Measurements from ENCODE around the gene MXRA7. TPM values are rescaled to one million over a fixed set of nuclear protein-coding genes. Genes with fewer than 3 reads are reported as not detected.

Gene MXRA7
- total and polyA plus RNA-seq, 2 donors (not counting 3 experiments of a cell fraction or from before 2014, with no cell fraction given), result 49.5 to 95.8 TPM

DNA sequence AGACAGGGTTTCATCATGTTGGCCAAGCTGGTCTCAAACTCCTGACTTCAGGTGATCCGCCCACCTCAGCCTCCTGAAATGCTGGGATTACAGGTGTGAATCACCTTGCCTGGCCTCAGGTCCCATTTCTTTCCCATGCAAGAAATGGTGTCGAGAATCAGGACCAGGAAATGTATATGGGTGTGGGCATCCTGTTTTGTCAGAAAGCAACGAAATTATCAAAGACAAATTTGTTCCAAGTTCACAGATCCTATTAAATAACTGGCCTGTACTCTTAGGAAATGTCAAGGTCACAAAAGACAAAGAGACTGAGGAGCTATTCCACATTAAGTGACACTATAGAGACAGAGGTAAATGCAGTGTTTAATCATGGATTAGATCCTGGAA is 50.1 kb downstream of the MXRA7 start:
- BruUV-seq (replicated peaks), result no TSS peak
- Histone ChIP-seq H3K4me2 (ENCODE audit: insufficient read depth, low read length) (no peak overlapping the region), H3K4me3 (replicated peaks in 1 of 3; ENCODE audit: insufficient read depth in 1 of 3, low read depth in 1 of 3, low read length in 3 of 3) (no peak overlapping the region), H3K9ac (replicated peaks; ENCODE audit: extremely low read depth, insufficient read depth, low read length) (no peak overlapping the region), H3K27me3 (ENCODE audit: control insufficient read depth in 2 of 2, insufficient read depth in 2 of 2, low read length in 2 of 2) (peaks cover 5% of the 10 kb centered on the region in 2 experiments), H3K27ac (ENCODE audit: insufficient read depth, low read depth, low read length) (no peak overlapping the region), H3K9me1 (replicated peaks; ENCODE audit: control insufficient read depth, extremely low read depth, insufficient read depth, low read length) (no peaks in the 10 kb centered on the region), H3K9me3 (replicated peaks; ENCODE audit: control insufficient read depth, insufficient read depth, low read length) (no peaks in the 10 kb centered on the region), H3K36me3 (ENCODE audit: control insufficient read depth in 2 of 2, extremely low read depth in 1 of 2, insufficient read depth in 2 of 2, low read length in 2 of 2) (no peaks in the 10 kb centered on the region), H2AFZ (ENCODE audit: low read depth, low read length) (no peak overlapping the region), H3K4me1 (ENCODE audit: control insufficient read depth, extremely low read depth, insufficient read depth, low read length) (no peaks in the 10 kb centered on the region), H3K79me2 (ENCODE audit: control insufficient read depth, insufficient read depth, low read length) (no peaks in the 10 kb centered on the region), H4K20me1 (replicated peaks; ENCODE audit: control insufficient read depth, extremely low read depth, insufficient read depth, low read length) (no peaks in the 10 kb centered on the region)
- ChIA-PET POLR2A (no interaction called here), CTCF (no interaction called here)
- intact Hi-C loops (cut with micrococcal nuclease), result no loop called here
- FAIRE-seq, result no peak
- dilution Hi-C loops (cut with MboI; ENCODE audit: extremely low pct_ligation_motif_present, low sequenced_read_pairs), result no loop called here
- no peak for DNase-seq (ENCODE audit: low read depth, low spot score)
- TF ChIP-seq POLR2A (IDR thresholded peaks at IDR 0.05; ENCODE audit: low read depth, low read length) (no peak), MYC (IDR thresholded peaks at IDR 0.05; ENCODE audit: low read depth, low read length) (no peak), GATA2 (IDR thresholded peaks at IDR 0.05; ENCODE audit: insufficient read depth, insufficient read length, low read depth, low read length) (no peak), JUN (IDR thresholded peaks at IDR 0.05; ENCODE audit: borderline replicate concordance, insufficient read depth, insufficient read length, low read depth) (no peak), POLR2AphosphoS5 (IDR thresholded peaks at IDR 0.05; ENCODE audit: insufficient read depth, low read depth, low read length) (no peak), EZH2 (IDR thresholded peaks at IDR 0.05; ENCODE audit: borderline replicate concordance, low read depth, low read length, severe bottlenecking) (no peak), FOS (IDR thresholded peaks at IDR 0.05; ENCODE audit: borderline replicate concordance, insufficient read depth, low read length) (no peak)
- TF ChIP-seq, protein P1, sequence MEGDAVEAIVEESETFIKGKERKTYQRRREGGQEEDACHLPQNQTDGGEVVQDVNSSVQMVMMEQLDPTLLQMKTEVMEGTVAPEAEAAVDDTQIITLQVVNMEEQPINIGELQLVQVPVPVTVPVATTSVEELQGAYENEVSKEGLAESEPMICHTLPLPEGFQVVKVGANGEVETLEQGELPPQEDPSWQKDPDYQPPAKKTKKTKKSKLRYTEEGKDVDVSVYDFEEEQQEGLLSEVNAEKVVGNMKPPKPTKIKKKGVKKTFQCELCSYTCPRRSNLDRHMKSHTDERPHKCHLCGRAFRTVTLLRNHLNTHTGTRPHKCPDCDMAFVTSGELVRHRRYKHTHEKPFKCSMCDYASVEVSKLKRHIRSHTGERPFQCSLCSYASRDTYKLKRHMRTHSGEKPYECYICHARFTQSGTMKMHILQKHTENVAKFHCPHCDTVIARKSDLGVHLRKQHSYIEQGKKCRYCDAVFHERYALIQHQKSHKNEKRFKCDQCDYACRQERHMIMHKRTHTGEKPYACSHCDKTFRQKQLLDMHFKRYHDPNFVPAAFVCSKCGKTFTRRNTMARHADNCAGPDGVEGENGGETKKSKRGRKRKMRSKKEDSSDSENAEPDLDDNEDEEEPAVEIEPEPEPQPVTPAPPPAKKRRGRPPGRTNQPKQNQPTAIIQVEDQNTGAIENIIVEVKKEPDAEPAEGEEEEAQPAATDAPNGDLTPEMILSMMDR (IDR thresholded peaks at IDR 0.05; ENCODE audit: extremely low read depth in 1 of 2, insufficient read depth in 1 of 2, low read depth in 1 of 2, low read length in 2 of 2), result no peak
- TF ChIP-seq, protein P2, sequence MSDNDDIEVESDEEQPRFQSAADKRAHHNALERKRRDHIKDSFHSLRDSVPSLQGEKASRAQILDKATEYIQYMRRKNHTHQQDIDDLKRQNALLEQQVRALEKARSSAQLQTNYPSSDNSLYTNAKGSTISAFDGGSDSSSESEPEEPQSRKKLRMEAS (IDR thresholded peaks at IDR 0.05; ENCODE audit: insufficient read depth, insufficient read length), result no peak
